Esophagus muscularis mucosa (tissue), 3 donors: ENCODE measurements around the gene ADCY10.

ENCODE experiments used
- CTCF ChIP-seq, 3 experiments: fragments of 200-600 bp in 2 of 3; fragments of 450-650 bp in 1 of 3; sonication (generic) in 2 of 3; IDR thresholded peaks; one replicate each; pipeline ENCODE4 v1.5.1; 2017 to 2019; ENCODE audit warnings: antibody characterized with exemption in 3 of 3, mild to moderate bottlenecking in 2 of 3, moderate library complexity in 1 of 3
- POLR2AphosphoS5 ChIP-seq, 2 donors: sonication (generic); formaldehyde crosslinking; IDR thresholded peaks; one replicate each; pipeline ENCODE4 v1.6.1; 2017; ENCODE audit warnings: antibody characterized with exemption in 2 of 2

GRCh38 chr1:167940264-167940663 is 26.3 kb upstream of the ADCY10 start:
- TF ChIP-seq CTCF (IDR thresholded peaks at IDR 0.05) (no peak), POLR2AphosphoS5 (IDR thresholded peaks at IDR 0.05) (no peak)
